Fibroblast of lung (primary cell): ENCODE results near the gene PLEKHB2.

Experiments used
- CTCF ChIP-seq, 2 donors: IDR thresholded peaks in 1 of 2; conservative IDR thresholded peaks in 1 of 2; 1 replicate in 1 of 2; 2 replicates in 1 of 2; pipeline ENCODE4 v1.5.1; 2011 to 2012; ENCODE audit warnings: low read length in 2 of 2, control low read depth in 1 of 2, inconsistent platforms in 1 of 2, low read depth in 1 of 2, mild to moderate bottlenecking in 1 of 2
- EZH2 ChIP-seq: IDR thresholded peaks from 2 replicates; pipeline ENCODE4 v1.5.1; 2012; ENCODE audit warnings: low read length, control low read depth, mild to moderate bottlenecking; ENCODE audit errors: missing control alignments

DNA sequence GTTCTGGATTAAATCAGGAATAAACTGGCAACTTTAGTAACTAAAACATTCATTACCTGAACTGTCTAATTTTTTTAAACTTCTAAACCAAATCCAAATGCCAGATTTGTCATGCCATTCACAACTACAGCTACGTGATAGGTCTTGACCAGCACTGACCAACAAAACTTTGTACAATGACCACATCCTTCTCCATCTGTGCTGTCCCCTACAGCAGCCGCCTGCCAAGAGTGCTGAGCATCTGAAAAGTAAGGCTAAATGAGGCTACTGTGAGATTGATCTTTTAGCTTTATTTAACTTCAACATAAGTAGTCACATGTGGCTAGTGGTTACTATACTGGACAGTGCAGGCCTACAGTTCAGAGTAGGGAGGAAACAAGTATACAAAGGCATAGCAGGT, 19.5 kb upstream of the PLEKHB2 start:
- TF ChIP-seq CTCF (conservative IDR thresholded peaks at IDR 0.05 in 1 of 2, IDR thresholded peaks at IDR 0.05 in 1 of 2; ENCODE audit: low read depth in 1 of 2, low read length in 2 of 2) (no peak), EZH2 (no peak)
